Neuron (in vitro differentiated cells): Measurements from ENCODE around the gene SINHCAF.

Source experiments
- H2AFZ ChIP-seq: one replicate; pipeline ENCODE4 v1.6.1; 2013; ENCODE audit warnings: low read depth, mild to moderate bottlenecking, inconsistent platforms, low read length, moderate library complexity
- H3K27me3 ChIP-seq: one replicate; pipeline ENCODE4 v1.6.1; 2013; ENCODE audit warnings: low read length; ENCODE audit not compliant: insufficient read depth
- H3K36me3 ChIP-seq: one replicate; pipeline ENCODE4 v1.6.1; 2013; ENCODE audit warnings: low read length; ENCODE audit not compliant: insufficient read depth
- H3K4me1 ChIP-seq: one replicate; pipeline ENCODE4 v1.6.1; 2013; ENCODE audit warnings: low read length; ENCODE audit not compliant: insufficient read depth
- H3K4me3 ChIP-seq: 2 replicates; pipeline ENCODE4 v1.5.1; 2013; ENCODE audit warnings: mild to moderate bottlenecking, low read length, moderate library complexity
- H3K9me3 ChIP-seq: one replicate; pipeline ENCODE4 v1.6.1; 2013; ENCODE audit warnings: low read length

SINHCAF gene

DNA sequence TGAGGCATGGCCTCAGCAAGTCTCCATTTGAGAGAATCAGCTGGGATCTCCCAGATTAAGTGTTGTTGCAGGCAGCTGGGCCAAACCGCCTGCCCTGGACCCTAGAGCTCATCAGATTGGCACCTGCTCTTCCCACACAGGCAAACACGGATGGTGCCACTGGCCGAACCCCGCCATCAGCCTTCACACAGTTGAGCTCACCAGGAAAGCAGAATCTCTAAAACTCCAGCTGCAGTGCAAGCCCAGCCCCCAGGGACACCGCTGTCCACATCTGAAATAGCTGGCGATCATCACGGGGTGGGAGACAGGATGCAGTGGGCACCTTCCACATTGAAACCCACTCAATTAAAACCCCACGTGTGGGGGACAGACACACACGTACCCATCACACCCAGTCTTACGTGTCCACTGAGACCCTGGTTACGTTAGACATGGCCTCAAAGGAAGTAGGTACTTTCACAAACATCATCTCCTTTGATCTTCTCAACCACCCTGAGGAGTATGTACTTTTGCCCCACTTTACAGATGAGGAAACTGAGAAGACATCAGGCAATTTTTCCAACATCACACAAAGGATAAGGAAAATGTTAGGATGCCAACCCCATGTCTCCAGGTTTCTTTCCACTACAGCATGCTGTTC, 88.8 kb downstream of the SINHCAF start:
- Histone ChIP-seq H2AFZ (no peak overlapping the region), H3K36me3 (no peaks in the 10 kb centered on the region), H3K27me3 (peaks cover 12% of the 10 kb centered on the region), H3K4me3 (no peak overlapping the region), H3K9me3 (no peaks in the 10 kb centered on the region), H3K4me1 (no peaks in the 10 kb centered on the region)

DNA sequence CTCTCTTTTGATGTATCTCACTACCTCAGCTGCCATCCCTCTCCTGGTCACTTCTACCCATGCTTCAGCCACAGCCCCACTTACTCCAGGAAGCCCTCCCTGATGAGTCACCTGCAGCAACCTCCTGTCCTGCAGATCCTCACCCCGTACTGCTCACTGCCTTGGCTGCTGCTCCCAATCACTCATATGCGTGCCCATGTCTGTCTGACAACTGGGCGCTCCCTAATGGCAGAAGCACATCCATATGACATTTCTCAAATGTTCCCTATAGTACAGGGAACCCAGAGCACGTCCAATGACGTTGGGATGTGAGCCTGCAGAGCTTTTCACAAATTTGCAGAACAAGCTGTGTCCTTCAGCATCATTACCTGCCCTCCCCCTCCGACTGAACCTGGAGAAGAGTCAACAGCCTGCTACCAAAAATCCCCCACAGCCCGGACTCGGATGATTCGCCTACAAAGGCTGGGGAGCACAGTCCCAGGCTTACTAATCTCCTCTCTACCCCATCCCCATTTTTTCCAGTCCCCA, 90.0 kb downstream of the SINHCAF start:
- Histone ChIP-seq H2AFZ (no peak overlapping the region), H3K4me3 (no peak overlapping the region), H3K36me3 (no peaks in the 10 kb centered on the region), H3K27me3 (peaks cover 12% of the 10 kb centered on the region), H3K9me3 (peaks cover 8% of the 10 kb centered on the region), H3K4me1 (no peaks in the 10 kb centered on the region)

DNA sequence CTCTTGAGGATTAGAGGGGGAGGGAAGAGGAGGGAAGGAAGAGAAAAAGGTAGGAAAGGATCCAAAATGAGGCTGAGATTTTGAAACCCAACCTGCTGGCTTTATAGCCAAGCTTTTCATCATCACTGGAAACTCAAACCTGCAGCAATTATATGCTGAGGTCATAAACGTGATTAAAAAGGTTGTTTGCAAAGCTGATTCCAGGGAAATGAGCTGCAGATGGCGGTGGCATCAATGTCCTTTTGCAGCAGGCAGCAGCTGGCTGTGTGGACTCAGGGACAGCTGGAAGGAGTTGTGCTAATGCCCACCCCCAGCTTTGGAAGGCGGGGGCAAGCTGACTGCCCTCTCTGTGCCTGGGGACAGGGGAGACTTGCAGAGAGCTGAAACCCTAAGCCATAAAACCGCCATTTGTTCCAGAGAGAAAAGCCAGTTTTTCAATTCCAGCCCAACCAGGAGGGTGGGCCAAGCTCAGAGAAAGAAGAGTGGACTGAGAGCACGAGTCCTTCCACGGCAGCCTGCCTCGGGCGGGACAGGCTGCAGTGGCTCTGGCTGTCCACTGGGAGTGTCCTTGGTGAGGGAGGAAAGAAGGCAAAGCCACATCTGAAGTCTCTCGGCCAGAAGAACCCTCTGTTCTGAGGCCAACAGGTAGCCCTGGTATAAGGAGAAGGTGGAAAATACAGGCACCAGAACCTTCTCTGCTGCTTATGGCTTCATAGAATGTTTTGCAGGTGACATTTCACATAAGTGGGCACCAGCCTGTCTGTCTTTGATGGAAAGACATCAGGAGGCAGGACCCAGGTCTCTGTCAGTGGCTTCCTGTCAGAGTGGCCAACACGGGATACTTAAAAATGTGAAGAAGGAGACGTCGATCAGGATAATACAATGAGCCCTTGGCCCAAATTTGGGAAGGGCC, 90.7 kb downstream of the SINHCAF start:
- Histone ChIP-seq H3K9me3 (peaks cover 9% of the 10 kb centered on the region), H3K4me1 (no peaks in the 10 kb centered on the region), H3K4me3 (no peak overlapping the region), H3K27me3 (peaks cover 12% of the 10 kb centered on the region), H2AFZ (no peak overlapping the region), H3K36me3 (no peaks in the 10 kb centered on the region)

DNA sequence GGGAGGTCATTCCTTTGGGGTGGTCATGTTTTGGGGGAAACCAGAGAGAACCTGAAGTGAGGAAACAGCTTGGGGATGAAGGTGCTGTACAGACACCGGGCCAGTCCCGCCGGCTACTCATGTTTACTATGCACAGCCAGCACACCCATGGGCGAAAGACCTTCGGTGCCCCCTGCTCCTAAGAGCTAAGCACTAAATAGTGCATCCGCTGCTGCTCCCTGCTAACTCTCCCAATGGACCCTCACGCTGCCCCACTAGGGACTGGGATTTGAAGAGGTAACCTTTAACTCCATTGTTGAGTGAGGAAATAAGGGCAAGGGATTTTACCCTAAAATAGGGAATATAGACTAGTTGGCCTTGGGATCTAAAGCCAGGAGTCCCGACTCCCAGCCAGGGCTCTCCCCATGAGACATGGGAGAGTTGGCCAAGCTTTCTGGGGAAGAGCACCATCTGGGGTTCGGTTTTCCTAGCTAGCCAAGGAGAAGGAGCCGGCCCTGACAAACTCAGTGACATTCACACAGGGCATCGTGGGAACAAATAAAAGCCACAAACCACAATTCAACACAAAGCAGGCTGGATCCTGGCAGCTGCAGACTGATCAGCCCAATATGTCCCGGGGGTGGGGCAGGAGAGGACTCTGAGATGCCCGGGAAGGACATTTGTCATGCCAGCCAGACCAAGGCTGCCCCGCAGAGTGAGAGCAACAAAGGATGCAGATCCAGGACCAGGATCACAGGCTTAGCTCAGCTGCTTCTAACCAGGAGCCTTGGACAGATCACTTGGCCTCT, 91.7 kb downstream of the SINHCAF start:
- H2AFZ ChIP-seq: no peak overlapping the region
- no peak overlapping the region for H3K4me3 ChIP-seq
- peaks cover 9% of the 10 kb centered on the region for H3K9me3 ChIP-seq
- no peaks in the 10 kb centered on the region for H3K36me3 ChIP-seq
- peaks cover 12% of the 10 kb centered on the region for H3K27me3 ChIP-seq
- no peaks in the 10 kb centered on the region for H3K4me1 ChIP-seq

DNA sequence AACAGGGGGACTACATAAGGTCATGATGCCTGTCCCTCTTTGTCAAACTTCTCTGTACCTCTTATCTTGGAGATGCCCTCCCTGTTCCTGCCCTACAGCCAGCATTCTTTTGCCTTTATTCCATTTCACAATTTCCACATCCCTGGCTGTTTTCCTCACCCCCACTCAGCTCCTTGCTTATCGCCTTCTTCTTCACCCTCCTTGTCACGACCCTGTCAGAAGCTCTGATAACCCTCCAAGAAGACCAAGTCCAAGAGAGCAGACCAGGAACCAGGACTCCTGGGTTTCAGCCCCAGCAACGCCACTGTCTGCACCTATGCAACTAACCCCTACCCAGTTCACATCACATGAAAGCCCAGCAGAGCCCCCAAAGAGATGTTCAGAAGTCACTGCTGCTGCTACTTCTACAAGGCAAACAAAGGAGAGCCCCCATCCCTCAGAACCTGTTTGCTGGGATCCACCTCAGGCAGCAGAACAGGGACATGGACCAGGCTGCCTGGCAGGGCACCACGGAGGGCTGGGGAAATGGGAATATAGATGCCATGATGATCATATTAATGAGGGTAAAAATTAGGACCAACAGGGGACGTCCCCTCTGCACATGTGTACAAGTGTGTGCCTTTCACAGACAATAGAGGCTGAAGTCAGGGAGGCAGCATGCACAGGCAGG, 92.8 kb downstream of the SINHCAF start:
- H2AFZ ChIP-seq: no peak overlapping the region
- H3K4me1 ChIP-seq: no peaks in the 10 kb centered on the region
- H3K27me3 ChIP-seq: peaks cover 12% of the 10 kb centered on the region
- peaks cover 9% of the 10 kb centered on the region for H3K9me3 ChIP-seq
- H3K4me3 ChIP-seq: no peak overlapping the region
- no peaks in the 10 kb centered on the region for H3K36me3 ChIP-seq

DNA sequence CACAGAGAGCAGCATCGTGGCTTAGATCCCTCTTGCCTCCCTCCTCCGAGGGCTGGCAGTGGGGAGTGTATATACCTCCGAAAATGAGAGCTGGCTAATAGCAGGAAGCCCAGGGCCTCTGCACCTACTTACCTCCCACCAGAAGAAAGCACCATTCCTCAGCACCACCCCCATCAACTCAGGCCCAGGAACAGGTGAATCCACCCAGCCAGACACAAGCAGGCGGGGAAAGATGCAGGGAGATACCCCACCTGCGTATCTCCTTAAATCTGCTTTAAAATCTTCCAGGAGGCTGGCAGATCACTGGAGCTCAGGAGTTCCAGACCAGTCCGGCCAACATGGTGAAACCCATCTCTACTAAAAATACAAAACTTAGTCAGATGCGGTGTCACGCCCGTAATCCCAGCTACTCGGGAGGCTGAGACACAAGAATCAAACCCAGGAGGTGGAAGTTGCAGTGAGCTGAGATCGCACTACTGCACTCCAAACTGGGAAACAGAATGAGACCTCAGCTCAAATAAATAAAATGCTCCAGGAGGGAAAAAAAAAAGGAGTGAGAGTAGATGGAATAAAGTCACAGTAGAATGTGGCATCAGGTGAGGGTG, 93.5 kb downstream of the SINHCAF start:
- Histone ChIP-seq H2AFZ (no peak overlapping the region), H3K9me3 (peaks cover 9% of the 10 kb centered on the region), H3K4me1 (no peaks in the 10 kb centered on the region), H3K4me3 (no peak overlapping the region), H3K27me3 (peaks cover 9% of the 10 kb centered on the region), H3K36me3 (no peaks in the 10 kb centered on the region)

DNA sequence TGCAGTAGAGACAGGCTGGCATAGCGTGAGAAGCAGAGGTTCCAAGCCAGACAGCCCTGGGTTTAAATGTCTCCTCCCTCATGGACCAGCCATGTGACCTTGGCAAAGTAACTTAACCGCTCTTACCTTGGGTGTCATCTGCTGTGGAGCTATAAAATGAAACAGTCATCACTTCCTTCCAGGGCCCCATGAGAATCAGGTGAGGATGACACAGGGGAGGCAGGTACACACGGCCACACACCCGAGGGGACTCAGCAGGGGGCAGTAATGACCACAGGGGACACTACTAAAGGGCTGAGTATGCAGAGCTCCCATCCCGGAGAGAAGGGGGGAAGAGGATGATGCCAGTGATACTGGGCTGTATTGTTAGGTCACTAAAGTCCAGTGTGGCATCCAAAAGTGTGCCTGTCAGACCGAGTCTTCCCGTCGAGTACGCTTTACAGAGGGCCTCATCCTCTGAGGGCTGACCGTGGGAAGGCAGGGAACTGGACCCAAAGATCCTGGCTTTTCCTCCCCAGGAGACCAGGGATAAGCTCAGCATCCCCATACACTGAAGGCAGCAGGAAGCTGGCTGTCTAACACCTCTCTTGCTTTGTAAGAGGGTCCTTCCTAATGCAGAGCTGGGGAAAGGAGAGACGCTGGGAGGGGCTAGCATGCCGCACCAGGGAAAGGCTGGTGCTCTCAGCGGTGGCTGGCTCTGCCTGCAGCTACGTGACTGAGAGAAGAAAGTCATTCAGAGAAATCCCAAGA, 94.2 kb downstream of the SINHCAF start:
- Histone ChIP-seq H3K27me3 (peaks cover 6% of the 10 kb centered on the region), H3K4me1 (no peaks in the 10 kb centered on the region), H3K4me3 (no peak overlapping the region), H2AFZ (no peak overlapping the region), H3K9me3 (peaks cover 9% of the 10 kb centered on the region), H3K36me3 (no peaks in the 10 kb centered on the region)
